ENCODE results near the gene LCLAT1.

Gene LCLAT1

GRCh38 chr2:30510409-30510808 is 63.4 kb downstream of the LCLAT1 start:
- TF ChIP-seq TAF1 (IDR thresholded peaks at IDR 0.05; ENCODE audit: borderline replicate concordance, insufficient read depth, low read length) (no peak), FOXP2 (optimal IDR thresholded peaks at IDR 0.05; ENCODE audit: borderline replicate concordance, extremely low read depth, extremely low read length, insufficient read depth) (no peak), SIN3A (IDR thresholded peaks at IDR 0.05; ENCODE audit: borderline replicate concordance, insufficient read depth, low read length) (no peak), POLR2AphosphoS5 (IDR thresholded peaks at IDR 0.05; ENCODE audit: low read depth, low read length) (no peak)
- TF ChIP-seq, protein P1, sequence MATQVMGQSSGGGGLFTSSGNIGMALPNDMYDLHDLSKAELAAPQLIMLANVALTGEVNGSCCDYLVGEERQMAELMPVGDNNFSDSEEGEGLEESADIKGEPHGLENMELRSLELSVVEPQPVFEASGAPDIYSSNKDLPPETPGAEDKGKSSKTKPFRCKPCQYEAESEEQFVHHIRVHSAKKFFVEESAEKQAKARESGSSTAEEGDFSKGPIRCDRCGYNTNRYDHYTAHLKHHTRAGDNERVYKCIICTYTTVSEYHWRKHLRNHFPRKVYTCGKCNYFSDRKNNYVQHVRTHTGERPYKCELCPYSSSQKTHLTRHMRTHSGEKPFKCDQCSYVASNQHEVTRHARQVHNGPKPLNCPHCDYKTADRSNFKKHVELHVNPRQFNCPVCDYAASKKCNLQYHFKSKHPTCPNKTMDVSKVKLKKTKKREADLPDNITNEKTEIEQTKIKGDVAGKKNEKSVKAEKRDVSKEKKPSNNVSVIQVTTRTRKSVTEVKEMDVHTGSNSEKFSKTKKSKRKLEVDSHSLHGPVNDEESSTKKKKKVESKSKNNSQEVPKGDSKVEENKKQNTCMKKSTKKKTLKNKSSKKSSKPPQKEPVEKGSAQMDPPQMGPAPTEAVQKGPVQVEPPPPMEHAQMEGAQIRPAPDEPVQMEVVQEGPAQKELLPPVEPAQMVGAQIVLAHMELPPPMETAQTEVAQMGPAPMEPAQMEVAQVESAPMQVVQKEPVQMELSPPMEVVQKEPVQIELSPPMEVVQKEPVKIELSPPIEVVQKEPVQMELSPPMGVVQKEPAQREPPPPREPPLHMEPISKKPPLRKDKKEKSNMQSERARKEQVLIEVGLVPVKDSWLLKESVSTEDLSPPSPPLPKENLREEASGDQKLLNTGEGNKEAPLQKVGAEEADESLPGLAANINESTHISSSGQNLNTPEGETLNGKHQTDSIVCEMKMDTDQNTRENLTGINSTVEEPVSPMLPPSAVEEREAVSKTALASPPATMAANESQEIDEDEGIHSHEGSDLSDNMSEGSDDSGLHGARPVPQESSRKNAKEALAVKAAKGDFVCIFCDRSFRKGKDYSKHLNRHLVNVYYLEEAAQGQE (IDR thresholded peaks at IDR 0.05; ENCODE audit: insufficient read depth in 1 of 2, low read depth in 2 of 2, low read length in 2 of 2) = no peak

- TF ChIP-seq, protein P1 (IDR thresholded peaks at IDR 0.05; ENCODE audit: insufficient read depth in 1 of 2, low read depth in 2 of 2, low read length in 2 of 2) = no peak
- TF ChIP-seq SIN3A (IDR thresholded peaks at IDR 0.05; ENCODE audit: borderline replicate concordance, insufficient read depth, low read length) = no peak
- TF ChIP-seq FOXP2 (optimal IDR thresholded peaks at IDR 0.05; ENCODE audit: borderline replicate concordance, extremely low read depth, extremely low read length, insufficient read depth) = no peak
- TF ChIP-seq TAF1 (IDR thresholded peaks at IDR 0.05; ENCODE audit: borderline replicate concordance, insufficient read depth, low read length) = no peak
- no peak for TF ChIP-seq POLR2AphosphoS5 (IDR thresholded peaks at IDR 0.05; ENCODE audit: low read depth, low read length)
Measured at GRCh38 chr2:30511122-30512083, 64.4 kb downstream of the LCLAT1 start.

DNA sequence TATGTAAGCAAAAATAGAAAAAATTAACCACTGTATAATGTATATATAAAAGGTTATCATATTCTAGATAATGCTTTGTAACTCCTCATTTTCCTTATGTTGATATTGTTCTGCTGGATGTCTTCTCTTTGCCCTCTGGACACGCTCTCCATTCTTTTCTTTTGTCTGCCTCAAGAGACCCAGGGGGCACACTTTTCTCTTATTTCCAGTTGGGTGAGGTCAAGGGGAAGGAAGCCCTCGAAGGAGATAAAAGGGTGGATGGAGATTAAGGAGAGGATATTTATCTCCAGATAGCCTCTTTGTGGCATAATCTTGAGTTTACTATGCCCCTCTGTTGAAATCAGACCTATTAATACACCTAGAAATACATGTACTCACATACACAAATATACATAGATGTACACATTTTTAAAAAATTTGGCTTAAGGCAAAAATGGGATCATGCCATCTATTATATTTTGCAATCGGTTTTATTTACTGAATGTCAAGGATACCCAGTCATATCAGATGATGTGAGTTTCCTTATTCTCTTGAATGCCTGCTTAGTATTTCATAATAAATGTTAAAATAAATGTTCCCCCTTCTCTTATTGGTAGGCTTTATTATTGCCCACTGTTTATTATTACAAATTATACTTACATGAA is 65.3 kb downstream of the LCLAT1 start:
- TF ChIP-seq POLR2AphosphoS5 (IDR thresholded peaks at IDR 0.05; ENCODE audit: low read depth, low read length) = no peak
- no peak for TF ChIP-seq FOXP2 (optimal IDR thresholded peaks at IDR 0.05; ENCODE audit: borderline replicate concordance, extremely low read depth, extremely low read length, insufficient read depth)
- no peak for TF ChIP-seq SIN3A (IDR thresholded peaks at IDR 0.05; ENCODE audit: borderline replicate concordance, insufficient read depth, low read length)
- no peak for TF ChIP-seq TAF1 (IDR thresholded peaks at IDR 0.05; ENCODE audit: borderline replicate concordance, insufficient read depth, low read length)
- TF ChIP-seq, protein P1 (IDR thresholded peaks at IDR 0.05; ENCODE audit: insufficient read depth in 1 of 2, low read depth in 2 of 2, low read length in 2 of 2) = no peak

DNA sequence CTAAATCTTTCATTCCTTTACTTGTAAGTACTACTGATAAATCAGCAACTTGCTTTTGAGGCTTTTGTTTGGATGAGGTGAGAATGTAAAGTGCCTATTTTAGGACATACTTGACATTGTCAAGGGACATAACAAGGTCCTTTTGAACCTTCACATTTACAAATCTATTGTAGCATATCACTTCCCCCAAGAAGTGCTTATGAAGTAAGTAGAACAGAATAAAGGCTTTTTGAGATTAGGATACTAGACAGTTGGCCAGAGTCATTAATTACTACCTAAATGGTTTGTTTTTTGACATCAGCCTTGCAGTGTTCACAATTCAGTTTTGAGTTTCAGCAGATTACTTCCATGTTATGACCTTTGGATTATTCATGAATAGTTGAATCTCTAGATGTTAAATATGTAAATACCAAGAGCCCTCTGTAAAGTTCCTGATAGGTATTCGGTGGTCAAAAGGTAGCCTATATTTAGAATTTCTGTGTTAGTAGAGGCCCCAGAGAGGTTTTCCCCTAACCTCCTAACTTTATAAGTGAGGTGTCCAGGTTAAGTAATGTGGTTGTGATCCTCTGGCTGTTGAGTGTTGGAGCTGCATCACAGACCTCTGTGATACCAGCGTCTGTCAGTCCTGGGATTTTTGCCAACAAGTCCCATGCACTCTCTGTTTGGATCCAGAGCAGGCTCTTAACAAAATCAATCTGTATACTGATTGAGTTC is 67.2 kb downstream of the LCLAT1 start:
- TF ChIP-seq, protein P1 (IDR thresholded peaks at IDR 0.05; ENCODE audit: insufficient read depth in 1 of 2, low read depth in 2 of 2, low read length in 2 of 2) = no peak
- TF ChIP-seq POLR2AphosphoS5 (IDR thresholded peaks at IDR 0.05; ENCODE audit: low read depth, low read length) (no peak), SIN3A (IDR thresholded peaks at IDR 0.05; ENCODE audit: borderline replicate concordance, insufficient read depth, low read length) (no peak), TAF1 (IDR thresholded peaks at IDR 0.05; ENCODE audit: borderline replicate concordance, insufficient read depth, low read length) (no peak), FOXP2 (optimal IDR thresholded peaks at IDR 0.05; ENCODE audit: borderline replicate concordance, extremely low read depth, extremely low read length, insufficient read depth) (no peak)
